Mucosa of gallbladder (tissue), 1 donor: ENCODE measurements around the gene LTBP2. TPM values are rescaled to one million over a fixed set of nuclear protein-coding genes. Genes with fewer than 3 reads are reported as not detected.
"Not testable (repeated sequence)": the region's sequence is repeated elsewhere in the genome, so short reads cannot be mapped to it uniquely, and the experiment has no call there.

ENCODE experiments used
- DNase-seq: peaks from one replicate; pipeline ENCODE4 v3.0.0-alpha.2; 2020; ENCODE audit warnings: low spot score
- total RNA-seq: library from RNA; stranded (reverse); gene quantifications from one replicate; pipeline ENCODE4 v1.2.1, GENCODE V29; 2021
- donor health status: DM: no; HTN: no; CAD: no.

Gene LTBP2
- total RNA-seq, 1 donor from 2014 or later = 84.9 TPM

DNA sequence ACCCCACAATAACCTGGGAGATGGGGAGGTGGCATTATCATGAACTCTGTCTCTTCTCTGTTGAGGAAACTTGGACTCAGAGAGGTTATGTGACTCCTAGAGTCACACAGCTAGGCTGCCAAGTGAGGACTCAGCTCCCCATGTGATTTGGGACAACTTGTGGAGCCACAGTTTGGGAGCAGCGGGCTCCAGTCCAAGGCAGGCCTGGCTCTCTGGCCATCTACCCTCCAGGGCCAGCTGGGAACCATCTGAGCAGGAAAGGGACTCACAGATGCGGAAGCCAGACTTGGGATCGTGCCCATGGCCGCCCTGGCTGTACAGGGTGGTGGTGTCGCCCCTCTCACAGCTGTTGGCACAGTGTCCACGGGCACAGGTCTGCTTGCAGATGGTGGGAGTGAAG lies 59.4 kb downstream of the LTBP2 start:
- DNase-seq = peak; percentile 54

DNA sequence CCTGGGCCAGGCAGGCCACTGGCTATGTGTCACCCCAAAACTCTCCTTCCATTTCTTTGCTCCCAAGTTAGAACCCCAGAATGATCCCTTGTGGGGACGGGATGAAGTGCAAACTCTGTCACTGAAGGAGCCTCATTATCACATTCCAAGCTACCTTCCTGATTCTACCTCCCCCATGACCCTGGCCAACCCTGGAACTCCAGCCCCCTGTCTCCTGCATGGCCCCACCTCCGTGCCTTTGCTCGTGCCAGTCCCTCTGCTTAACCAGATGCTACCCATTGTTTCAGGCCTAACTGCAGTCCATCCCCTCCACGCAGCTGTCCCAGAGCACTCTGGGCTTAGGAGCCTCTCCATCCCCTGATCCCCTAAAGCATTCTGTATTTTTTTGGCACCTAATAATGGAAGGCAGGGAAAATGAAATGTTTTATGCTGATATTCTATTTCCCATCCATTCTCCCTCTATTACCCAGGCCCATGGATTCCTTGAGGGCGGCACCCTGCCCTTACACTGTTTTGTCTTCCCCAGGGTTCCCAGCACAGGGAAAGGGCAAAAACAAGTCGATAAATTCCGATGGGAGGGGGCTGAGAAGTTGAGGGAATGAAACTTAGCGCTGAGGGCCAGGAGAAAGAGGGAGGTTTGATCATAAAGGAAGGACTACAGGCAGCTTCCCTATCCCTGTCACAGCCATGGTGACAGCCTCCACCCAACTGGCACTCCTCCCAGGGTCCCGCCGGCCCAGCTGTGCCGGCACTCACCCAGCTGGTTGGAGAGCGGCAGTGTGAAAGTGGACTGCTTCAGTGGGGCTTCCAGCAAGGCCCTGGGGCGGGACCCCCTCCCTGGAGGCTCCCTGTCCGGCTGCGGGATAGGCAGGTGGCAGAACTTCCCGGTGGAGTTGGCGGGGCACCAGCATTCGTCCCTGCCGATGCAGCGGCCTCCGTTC lies 60.3 kb downstream of the LTBP2 start:
- DNase-seq = no peak

DNA sequence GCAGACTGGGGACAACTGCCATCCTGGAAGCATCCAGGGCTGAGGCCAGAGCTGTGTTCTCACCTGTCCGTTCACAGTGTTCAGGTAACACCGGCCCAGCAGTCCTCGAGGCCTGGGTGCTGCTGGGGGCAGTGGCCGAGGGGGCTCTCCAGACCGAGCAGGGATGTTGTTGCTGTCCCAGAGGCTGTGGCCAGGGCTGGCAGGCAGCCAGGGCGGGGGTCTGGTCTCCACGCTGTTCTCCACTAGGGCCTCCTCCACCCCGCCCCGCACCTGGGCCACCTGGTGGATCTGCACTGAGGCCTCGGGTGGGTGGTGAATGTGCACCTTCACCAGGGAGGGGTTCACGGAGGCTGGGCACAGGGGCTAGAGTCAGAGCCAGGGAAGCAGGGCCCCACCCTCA lies 61.0 kb downstream of the LTBP2 start:
- DNase-seq = no peak

DNA sequence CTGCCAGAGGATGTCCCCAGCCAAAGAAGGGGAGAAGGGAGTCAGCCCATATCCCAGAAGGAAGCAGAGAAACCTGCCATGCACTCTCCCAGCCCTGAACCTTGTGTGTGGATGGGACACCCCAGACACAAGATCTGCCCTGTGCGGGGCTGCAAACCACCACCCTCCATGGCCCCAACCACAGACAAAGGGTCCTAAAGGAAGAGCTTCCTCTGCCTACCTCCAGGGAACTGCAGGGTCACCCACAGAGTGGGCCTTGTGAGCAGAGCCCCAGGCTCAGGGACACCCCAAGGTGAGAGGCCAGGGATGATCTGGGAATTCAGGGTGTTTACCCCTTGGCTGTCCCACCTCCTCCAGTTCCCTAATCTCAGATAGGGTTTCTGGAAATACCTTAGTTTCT lies 62.0 kb downstream of the LTBP2 start:
- no peak for DNase-seq

DNA sequence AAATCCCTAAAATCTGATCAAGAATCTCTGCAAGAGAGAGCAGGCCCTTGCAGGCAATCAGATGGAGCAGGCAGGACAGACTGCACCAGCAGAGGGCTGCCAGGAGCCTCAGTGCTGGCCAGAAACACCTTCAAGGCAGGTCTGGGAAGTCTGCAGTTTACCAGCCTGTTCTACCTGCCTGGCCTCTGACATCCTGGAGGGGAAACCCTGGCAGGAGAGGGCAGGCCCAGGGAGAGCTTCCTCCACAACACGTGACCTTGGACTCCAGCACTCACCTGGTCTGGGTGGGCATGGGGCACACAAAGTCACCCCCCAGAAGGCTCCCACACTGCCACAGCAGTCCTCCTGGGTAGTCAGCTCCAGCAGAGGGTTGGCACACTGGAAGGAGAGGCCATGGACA lies 62.4 kb downstream of the LTBP2 start:
- no peak for DNase-seq

DNA sequence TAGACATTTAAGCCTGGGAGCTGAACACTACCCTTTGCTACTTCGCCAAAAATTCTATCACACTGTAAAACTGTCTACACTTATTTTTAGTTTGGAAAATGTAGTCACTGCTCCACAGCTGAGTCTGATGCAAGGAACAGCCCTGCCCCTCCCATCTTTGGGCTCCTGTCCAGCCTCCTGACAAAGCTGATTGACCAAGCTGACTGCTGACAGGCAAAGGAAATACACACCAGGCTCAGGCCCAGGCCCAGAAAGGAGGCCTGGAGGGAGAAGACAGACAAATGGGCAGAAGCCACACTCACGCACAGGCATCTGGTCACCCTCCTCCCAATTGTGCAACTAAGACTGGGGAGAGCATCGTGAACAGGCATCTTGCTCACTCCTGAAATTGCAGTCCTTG lies 63.2 kb downstream of the LTBP2 start:
- DNase-seq = no peak

DNA sequence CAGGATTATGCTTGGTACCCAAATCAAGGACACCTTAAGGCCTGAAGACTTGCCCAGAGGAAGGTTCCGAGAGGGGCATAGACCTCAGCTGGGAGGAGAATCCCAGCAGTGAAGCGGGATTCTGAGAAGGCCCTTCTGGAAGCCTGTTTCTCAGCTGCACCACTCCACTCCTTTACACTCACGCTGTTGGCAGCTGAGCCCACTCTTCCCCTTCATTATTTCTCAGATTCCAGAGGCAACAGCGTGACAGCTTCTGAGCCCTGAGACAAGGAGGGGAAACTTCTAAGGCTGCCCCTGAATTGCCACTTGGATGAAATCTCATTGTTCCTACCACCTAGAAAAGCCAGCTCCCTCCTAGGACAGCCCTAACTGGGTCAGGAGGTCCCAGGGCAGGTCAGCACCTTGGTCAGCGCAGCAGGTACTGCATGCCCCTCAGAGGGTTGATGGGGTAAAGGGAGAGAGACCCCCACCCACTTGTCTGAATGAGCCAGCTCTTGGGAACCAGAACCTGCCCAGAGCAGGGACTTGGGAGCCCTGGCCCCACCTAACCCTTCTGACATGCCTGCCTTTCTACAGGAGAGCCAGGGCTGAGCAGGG lies 64.6 kb downstream of the LTBP2 start:
- no peak for DNase-seq

DNA sequence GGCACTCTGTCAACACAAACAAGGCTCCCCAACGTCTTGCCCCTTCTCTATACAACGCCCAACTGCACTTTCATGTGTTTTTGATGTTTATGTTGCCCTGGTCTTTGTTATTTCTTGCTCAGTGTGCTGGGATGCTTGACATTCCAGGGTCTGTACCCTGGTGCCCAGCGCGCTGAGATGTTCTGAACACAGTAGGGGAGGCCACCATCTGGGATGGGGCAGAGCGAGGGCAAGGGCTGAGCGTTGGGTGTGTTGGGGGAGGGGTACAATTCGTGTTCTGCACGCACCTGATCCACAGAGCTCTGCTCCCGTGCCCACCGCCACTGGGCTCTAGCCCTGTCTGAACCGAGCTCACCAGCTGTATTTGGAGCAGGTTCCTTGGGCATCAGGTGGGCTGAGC lies 65.6 kb downstream of the LTBP2 start:
- DNase-seq = no peak

DNA sequence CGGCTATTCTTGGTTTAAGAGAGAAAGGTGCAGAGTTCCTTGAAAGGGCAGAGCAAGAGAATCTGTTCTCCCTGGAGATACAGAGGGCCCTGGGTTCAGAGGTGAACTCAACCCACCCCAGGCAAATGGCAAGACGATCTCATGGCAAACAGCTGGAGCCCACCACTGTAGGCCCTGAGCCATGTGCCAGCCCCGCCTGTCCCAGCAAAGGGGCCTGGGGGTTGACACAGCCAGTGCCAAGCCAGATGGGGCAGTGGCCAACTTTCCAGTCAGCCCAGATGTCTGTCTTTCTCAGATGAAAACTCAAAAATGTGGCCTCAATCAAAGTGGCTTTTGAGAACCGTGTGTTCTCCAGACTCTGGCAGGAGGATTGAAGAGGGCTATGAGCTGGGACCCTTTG lies 66.7 kb downstream of the LTBP2 start:
- no peak for DNase-seq

DNA sequence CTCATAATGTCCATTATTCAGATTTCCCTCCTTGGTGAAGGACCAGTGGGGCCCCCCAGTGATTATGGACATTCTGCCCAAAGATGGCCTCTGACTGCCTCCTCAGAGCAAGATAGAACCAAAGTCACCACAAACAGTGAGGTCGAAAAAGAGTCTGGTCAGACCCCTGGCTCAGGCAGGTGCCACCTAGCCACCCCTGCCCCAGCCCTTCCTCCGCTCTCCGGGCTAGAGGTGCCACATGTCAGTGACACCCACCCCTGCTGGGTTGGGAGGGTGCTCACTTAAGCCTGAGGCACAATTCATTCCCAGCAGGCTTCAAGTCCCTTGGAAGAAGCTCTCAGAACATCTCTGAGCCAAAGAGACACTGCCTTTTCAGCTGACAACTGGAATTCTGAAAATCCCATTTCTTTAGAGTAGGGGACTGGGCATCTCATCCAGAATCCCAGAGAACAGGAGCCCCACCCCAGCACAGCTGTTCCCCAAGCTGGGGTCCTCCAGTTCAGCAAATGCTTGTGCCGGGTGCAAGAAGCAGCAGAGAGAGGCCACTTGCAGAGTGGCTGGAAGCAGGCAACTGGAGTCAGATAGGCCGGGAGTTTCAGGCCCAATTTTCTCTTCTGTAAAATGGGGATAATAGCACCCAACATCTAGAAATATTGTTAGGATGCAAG lies 68.1 kb downstream of the LTBP2 start:
- no peak for DNase-seq

DNA sequence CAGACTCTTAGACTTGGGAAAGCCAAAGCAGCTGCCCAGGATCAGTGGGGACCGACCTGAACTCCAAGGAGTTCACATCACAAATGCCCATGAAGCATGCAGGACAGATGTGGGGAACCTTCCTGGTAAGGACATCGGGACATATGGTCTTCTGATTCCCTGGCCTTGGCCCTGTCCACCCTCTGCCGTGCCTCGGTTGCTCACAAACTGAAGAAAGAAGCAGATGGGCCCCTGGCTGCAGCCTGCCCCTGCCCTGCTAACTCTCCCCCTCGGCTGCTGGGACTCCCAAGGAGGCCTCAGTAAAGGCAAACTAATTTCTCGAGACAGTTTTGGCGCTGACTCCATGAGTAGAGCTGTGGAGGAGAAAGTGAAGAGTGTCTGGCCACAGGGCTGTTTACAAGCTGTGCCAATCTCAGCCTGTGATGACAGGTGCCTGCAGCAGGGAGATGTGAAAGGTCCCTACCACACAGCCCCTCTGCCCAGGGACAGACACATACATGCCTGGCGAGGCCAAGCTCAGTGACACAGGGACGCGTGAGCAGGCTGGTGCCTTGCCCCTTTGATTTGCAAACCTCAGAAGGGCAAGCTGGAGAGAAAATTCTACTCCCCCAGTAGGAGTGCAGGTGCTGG lies 69.9 kb downstream of the LTBP2 start:
- no peak for DNase-seq

DNA sequence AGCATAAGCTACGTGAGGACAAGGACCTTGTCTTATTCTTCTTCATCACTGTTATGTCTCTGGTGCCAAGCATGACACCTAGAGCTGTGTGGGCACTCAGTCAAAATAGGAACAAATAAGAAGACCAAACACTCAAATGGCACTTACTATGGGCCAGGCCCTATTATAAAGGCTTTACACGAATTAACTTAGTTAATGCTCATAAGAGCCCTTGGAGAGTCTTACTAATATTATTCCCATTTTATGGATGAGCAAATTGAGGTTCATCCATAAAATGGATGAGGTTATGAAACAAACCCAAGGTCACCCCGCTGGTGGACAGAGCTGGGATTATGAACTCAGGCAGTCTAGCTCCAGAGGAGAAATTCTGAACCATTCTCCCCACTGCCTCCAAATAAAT lies 70.8 kb downstream of the LTBP2 start:
- no peak for DNase-seq

DNA sequence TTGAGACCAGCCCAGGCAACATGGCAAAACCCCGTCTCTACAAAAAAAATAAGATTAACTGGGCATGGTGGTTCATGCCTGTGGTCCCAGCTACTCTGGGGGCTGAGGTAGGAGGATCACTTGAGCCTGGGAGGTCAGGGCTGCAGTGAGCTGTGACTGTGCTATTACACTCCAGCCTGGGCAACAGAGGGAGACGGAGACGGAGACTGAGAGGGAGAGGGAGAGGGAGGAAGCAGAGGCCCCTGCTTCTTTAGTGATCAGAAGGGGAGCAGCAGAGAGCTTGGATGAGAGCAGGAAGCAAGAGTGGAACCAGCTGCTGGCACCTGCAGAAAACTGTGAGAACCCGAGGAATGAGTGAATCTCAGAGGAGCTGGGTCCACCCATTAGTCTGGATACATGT lies 72.5 kb downstream of the LTBP2 start:
- no peak for DNase-seq

DNA sequence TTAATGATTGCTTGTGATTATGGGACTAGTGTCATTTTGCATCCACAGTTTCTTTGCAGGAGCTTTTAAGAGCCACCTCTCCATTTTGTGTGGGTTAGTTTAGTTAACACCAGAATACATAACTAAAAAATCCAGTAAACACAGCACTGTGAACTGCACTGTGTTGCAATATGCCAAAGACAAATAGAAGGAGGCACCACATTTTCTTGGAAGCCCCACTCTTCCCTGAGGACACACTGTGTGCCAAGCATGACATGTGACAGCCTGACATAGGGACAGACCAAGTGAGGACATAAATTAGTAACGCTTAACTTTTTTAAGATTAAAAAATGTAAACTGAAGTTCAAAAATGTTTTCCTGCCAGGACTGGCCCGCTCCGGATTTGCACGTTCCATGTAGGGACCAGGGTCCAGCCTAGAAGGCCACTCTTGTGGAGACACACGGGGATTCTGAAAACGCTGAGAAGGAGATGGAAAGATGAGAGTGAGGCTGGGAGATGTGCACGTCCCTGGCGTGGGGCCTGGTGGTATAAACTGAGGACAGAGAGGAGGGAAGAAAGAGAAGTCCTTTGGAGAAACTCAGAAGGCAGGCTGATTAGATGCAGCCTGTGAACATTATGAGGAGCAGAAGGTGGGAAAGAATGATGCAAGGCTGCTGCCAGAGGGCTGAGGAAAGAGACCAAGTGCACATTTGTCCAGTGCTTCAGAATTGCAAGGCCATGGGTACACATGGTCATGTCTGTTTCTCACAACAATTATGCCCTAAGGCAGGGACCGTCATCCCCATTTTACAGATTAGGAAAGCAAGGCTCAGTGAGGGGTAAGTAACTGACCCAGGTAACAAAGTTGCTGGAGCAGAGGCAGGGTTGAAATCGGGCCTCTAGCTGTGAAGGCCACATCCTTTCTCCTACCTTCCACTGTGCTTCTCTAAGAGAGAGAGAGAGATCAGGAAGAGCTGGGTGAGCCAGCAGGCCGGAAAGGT lies 73.3 kb downstream of the LTBP2 start:
- no peak for DNase-seq

DNA sequence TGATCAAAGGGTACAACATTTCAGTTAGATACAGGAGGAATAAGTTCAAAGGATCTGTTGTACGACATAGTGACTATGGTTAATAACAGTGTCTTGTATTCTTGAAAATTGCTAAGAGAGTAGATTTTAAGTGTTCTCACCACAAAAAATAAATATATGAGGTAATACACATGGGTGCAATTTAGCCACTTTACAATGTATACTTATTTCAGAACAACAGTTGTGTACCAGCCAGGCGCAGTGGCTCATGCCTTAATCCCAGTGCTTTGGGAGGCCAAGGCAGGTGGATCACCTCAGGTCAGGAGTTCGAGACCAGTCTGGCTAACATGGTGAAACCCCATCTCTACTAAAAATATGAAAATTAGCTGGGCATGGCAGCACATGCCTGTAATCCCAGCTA lies 75.7 kb downstream of the LTBP2 start:
- DNase-seq = not testable (repeated sequence)

DNA sequence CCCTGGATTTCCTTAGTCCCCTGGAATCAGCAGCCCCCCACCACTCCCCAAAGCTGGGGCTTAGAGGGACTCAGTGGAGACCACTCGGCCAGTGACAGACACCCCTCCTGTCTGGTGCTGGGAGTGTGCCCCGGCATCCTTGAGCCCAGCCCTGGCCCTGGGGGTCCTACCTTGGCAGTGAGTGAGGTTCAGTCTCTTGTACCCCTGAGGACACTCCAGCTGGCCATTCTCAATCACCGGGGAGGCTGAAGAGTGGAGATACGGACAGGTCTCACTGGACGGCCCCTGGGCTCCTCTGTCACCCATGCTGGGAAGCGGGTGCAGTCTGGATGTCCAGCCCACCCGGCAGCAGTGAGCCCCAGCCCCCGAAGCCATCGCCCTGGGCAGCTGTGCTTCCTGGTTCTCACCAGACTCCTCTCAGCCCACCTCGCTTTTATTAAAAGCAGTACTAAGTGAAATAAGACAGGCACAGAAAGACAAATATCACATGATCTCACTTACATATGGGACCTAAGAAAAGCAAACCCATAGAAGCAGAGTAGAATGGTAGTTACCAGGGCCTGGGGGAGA lies 76.2 kb downstream of the LTBP2 start:
- DNase-seq = no peak

DNA sequence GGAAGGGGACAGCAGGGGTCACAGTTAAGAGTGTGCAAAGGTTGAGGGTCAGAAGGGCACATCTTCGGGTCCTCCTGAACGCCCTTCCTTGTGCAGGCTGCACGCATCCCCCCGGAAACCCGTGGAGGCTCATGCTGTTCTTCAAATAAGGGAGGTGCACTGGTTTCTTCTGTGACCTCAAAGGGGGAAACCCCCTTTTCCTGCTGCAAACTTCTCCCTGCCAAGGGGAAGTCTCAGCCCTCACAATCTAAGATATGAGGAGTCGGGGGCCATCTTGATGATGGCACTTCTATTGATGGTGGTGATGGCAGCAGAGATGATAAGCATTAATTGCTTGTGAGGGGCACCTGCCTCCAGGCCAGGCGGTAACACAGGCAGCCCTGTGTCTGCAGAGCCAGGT lies 78.5 kb downstream of the LTBP2 start:
- no peak for DNase-seq

DNA sequence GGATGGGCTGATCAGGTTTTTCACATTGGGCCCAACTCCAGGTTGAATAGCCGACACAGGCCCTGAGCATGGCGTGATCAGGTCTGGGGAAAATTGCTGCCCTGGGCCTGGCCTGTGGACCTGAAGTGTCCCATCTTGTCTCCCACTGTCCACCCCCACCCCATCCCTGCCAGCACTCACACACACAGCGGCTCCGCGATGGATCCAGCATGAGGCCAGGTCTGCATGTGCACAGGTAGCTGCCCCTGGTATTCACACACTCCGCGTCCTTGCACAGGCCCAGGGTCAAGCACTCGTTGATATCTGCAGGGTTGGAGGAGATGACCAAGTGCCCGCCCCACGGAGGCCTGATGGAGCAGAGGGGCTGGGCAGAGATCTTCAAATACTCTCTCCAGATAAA lies 79.8 kb downstream of the LTBP2 start:
- no peak for DNase-seq

DNA sequence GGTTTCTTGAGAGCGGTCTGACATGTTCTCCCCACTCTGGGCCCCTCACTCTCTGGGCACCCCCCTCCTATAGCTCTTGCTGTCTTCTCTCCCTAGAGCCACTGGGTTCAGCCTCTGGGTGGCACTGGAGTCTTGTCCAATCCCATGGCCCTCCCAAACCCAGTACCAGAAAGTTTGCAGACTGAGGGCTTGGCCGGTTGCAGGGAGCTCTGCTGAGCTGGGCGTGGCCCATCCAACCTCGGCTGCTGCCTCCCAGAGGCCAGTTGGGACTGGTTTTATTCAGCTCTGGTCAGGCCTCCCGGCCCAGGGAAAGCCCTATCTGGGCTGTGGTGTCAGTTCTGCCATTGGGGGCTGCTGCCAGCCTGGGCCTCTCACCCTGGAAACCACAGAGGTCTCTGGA lies 80.6 kb downstream of the LTBP2 start:
- peak; percentile 23 for DNase-seq

DNA sequence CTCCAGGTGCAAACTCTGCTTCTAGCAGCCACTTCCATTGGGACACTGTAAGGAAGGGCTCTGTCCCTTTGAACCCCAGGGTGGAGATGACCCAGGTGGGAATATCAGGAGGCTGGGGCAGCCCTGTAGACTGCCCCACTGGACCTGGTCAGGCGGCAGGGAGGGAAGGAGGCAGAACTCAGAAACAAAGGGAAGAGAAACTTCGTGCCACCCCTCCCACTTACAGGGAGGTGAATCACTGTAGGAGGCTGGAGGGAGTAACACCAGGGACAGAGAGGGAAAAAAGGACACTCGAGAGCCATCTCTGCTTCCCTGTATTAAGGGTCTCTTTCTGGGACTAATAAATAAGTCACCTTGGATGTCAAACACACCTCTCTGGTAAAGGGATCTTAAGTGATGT lies 81.0 kb downstream of the LTBP2 start:
- DNase-seq = no peak

DNA sequence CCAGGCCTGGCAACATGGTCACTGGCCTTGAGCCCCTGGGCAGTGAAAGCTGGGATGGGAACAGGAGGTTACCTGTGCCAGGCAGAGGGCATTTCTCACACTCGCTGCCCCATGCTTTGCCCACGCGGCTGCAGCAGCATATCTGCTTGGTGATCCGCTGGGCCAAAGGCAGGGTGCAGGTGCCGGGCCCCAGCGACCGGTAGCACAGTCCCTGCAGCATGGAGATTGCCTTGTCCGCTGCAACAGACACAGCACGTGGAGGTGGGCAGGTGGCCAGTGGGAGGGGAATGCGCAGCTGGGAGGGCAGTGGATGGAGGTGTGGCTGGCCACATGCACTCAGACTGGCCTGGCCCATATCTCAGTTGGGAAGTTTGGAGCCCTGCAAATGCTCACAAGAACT lies 83.2 kb downstream of the LTBP2 start:
- DNase-seq = no peak
